Kasumi-1 (cell line): ENCODE results near the gene KCNA5.

Source experiments
- DNase-seq, 2 experiments: peaks; one replicate each; lab custom pipeline; 2025; lab: John Stamatoyannopoulos, UW

The KCNA5 gene

GRCh38 chr12:5064913-5065490, 21.3 kb downstream of the KCNA5 start:
- DNase-seq: no peak

DNA sequence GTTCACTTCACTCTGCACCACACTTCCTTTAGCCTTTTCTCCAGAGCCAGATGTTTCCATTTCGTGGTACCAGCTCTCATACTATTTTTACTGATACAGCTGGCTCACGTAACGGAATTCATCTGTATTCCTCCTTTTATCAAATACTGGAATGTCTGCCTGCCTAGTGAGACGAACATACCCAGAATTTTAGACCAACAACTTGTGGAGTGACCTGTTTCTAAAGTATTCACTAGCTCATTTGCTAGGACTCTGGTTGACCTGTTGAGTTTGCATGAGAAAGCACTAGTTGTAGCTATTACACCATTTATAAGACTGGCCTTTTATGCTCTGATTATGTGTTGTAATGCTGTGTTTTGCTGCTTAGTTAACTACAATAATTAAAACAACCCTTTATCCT, 22.6 kb downstream of the KCNA5 start:
- no peak for DNase-seq

- no peak for DNase-seq
Measured at GRCh38 chr12:5068126-5068525, 24.4 kb downstream of the KCNA5 start.

DNA sequence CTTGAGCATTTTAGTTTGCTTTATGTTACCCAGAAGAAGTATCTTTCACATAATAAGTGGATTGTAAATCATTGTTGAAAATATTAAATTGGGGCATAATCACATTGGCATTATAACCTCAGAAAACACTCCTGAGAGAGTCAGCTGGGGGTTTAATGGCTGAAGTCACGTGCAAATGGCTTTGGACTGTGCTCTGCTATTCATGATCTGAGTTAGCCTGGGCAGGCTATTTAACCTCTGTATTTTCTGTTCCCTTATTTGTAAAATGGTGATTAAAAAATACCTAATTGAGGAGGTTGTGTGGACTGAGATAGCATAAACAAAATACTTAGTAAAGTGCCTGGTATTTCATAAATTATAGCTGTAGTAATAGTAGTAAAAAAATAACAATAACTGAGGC, 24.9 kb downstream of the KCNA5 start:
- no peak for DNase-seq

DNA sequence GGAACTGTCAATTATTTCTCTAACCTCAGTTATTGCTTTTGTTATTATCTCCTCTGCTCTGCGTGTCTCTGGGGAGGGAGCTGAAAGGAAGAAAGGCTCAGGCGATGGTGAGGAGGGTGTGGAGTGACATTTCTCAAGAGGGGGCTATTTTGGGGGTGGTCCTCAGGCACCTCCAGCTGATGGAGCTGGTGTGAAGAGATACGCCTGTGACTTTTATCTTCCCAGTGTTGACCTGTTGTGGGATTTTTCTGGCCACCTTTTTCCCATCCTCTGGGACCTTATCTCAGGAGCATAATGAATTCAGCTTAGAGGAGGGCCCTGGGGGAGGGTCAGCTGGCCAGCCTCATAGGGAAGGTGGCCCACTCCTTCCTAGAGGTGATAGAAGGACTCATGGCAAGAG, 26.4 kb downstream of the KCNA5 start:
- no peak for DNase-seq

DNA sequence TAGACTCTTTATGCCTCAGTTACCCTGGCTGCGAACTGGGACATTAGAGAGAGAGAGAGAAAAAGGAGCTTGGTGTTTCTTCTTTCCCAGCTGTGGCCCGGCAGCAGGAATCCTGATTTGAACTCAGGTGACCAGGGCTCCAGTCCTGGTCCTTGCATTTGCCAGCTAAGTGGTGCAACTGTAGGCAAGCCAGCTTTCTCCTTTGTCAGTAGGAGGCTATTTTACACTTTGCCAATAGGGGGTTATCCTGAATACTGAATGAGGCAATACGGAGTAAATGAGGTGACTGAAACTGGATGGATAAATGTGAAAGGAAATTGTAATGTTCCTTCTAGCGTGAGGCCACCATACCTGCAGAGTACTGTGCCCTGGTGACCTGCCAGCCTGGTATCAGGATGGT, 27.8 kb downstream of the KCNA5 start:
- no peak for DNase-seq

DNA sequence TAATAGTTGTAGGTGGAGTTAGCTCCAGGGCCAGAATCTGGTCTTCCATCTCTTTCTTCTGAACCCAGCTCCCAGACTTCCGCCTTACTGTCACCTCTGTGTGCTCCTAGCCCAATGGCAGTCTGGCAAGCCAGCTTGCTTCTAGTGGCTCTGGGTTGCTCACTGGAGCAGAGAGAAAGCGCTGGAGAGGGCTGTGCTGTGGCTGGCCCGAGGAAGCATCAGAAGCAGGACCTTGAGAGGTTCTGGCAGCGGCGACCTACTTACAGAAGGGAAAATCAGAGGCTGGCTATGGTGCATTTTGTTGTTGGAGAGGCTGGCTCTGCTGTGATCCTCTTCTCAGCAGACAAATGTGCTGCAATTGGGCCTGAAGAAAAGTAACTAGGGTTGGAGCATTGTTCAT, 28.6 kb downstream of the KCNA5 start:
- no peak for DNase-seq

DNA sequence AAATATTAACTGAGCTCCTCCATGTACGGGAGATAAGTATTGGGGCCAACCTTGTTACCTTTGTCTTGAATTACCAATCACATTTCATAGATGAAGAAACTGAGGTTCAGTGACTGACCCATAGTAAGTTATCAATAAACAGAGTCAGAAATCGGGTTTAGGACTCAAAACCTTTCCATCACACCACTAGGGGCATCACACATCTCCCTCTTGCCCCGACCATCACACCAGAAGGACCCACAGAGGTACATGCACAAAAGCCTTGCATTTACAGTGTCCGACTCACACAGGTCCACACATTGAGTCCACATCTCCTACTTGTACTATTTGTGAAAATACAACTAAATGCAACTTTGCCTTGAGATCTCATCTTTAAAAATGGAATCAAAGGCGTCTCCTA, 29.4 kb downstream of the KCNA5 start:
- no peak for DNase-seq

DNA sequence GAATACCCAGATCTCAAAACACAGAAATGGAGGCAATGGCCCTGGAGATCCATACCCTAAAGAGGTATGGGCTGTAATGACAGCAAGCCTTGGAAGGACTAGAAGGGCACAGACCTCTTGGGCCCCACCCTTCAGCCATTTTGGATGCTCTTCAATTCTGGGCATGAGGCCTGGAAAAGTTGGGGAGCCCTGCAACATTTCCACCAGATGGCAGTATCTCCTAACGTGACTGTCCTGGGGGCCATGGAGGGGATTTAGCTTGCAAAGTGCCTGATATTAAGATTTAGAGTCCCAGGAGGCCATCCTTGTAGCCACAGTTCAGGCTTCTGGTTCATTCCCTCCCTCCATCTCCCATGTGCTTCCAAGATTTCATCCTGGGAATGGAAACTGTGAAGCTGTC, 30.2 kb downstream of the KCNA5 start:
- no peak for DNase-seq

GRCh38 chr12:5076761-5077160, 33.1 kb downstream of the KCNA5 start:
- DNase-seq: no peak

DNA sequence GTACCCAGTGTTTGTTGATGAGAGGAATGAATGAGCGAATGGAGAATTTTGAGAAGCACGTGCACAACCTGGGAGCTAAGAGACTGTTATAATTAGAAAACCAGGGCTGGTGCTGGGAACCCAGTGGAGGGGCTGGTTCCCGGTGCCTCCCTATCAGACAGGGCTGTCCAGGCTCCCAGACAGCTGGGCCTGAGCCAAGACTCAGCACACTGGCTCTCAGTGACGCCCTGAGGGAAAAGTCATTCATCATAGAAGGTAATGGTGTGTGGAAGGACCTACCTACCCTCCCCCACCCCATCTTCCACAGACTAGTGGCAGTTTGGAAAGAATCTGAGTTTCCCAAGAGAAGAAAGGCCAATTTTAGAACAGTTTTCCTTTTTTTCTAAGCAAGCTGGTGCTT, 34.7 kb downstream of the KCNA5 start:
- no peak for DNase-seq

- no peak for DNase-seq
Measured at GRCh38 chr12:5081016-5081415, 37.3 kb downstream of the KCNA5 start.

DNA sequence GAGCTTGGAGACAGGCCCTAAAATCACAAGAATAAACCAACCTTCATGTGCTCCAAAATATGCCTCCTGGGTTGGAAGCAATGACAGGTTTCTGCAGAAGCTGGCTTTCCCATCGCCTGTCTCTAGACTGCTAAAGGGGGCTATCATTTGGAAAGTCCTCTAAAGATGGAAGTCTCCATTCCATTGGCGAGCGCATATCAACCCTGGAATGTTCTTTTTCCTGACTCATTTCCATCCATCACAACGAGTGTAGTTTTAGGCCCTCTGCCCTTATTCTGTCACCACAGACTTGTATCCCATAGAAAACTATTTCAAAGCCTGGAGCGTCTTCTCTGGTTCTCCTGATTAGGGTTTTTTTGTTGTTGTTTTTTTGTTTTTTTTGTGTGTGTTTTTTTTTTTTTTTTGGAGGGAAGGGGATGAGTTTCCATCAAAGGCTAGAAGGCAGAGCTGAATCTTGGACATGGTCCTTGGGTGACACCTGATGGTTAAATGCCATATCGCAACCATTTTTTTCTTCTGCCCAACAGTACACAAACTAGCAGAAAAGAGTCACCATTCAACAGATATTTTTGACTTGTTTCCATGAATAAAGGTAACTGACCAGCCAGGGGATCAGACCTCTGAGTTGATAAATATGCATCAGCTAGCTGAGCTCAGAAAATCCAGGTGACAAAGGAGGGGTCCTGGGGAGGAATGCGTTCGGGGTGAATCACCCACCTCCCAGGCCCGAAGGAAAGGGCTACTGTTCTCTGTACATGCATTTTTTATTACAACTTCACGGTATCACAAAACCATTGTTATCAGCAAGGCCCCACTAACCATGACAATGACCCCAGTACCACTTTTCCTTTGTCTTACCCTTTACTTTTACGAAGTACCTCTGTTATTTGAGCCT, 40.5 kb downstream of the KCNA5 start:
- peak; percentile 5 to 45 for DNase-seq

DNA sequence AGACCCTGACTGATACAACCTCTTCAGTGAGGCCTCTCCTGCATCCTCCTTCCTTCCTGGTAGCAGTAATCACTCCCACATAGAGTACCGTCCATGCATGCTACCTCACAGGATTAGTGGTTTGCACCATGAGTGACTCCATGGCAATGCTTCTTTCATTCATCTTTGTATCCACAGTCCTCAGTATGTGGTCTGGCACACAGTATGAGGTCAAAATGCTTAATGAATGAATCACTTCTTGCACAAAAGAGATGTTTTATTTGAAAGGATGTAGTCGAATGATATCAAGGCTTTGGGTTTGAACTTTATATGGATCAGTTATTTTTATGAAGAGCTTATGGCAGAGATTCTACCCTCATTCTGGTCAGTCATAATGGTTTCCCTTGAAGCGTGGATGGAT, 42.2 kb downstream of the KCNA5 start:
- DNase-seq: no peak

DNA sequence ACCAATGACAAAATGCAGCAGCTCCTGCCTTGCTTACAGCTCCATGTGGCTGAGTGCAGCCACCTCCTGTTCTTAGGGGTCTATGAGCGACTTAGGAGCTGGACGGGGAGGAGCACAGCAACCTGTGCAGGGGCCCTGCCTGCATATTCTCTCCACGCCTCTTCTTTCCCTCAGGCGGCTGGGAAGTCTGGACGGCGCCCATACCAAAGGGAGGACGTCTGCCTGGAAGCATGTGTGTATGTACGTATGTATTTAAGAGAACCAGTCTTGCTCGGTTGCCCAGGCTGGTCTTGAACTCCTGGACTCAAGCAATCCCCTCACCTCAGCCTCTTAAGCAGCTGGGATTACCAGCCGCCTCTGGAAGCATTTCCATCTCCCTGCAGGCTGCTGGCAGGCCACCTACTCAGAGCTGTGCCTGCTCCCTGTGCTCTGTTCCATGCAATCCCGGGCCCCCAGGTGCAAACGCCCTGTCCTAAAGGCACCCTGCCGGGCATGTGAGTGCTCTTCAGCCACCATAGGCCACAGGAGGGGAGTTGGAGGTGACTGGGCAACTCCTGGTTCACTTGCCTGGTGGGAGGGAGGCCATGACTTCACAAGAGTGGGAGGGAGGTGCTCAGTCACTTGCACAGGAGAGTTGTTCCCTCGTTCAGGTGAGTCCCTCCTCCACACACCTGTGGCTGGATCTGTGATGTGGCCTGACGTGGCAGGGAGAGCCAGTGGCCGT, 44.3 kb downstream of the KCNA5 start:
- no peak for DNase-seq

GRCh38 chr12:5088586-5089264, 45.0 kb downstream of the KCNA5 start:
- no peak for DNase-seq

- no peak for DNase-seq
Measured at GRCh38 chr12:5094551-5094950, 50.9 kb downstream of the KCNA5 start.

DNA sequence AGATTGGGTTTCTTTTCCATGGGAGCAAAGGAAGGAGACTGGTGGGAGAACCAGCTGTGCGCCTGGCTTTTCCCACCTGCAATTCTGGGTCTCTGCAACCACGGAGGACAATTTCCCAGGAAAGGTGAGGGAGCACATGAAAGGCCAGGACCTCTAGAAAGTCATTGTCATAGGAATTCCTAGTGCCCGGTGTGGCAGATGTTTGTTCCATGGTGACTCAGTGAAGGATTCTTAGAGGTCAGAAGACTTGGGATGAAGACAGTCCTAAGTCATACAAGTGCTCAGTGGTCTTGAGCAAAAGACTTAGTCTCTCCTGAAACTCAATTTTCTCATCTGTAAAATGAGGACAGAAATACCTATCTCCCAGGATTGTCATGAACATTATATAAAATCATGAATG, 51.3 kb downstream of the KCNA5 start:
- no peak for DNase-seq
